HG03558 (cell line): ENCODE measurements around the gene BBS4.
"Not testable (repeated sequence)": the region's sequence is repeated elsewhere in the genome, so short reads cannot be mapped to it uniquely, and the experiment has no call there.

Experiments
- ATAC-seq: cut with Tn5 transposase; IDR thresholded peaks from one replicate; pipeline ENCODE4 v1.9.1; 2021; ENCODE audit warnings: moderate number of reproducible peaks; ENCODE audit not compliant: unreplicated experiment; ENCODE audit errors: extremely low read depth

BBS4 gene

GRCh38 chr15:72685925-72686794 lies at the start of gene BBS4, which contains the start of gene HIGD2B:
Gene BBS4 (plus strand): TSS chr15:72686207. CDS start chr15:72686228, 21 bp downstream.
Gene HIGD2B (minus strand): TSS chr15:72686182. CDS start chr15:72676374, 9,808 bp downstream.
- peak; percentile 77 for ATAC-seq

GRCh38 chr15:72636519-72637282 lies 49.3 kb upstream of the BBS4 start:
- ATAC-seq, result not testable (repeated sequence)

GRCh38 chr15:72639759-72640483 lies 46.1 kb upstream of the BBS4 start:
- not testable (repeated sequence) for ATAC-seq

- ATAC-seq, result not testable (repeated sequence)
Observed at GRCh38 chr15:72642271-72642670, 43.7 kb upstream of the BBS4 start.

- ATAC-seq, result not testable (repeated sequence)
Observed at GRCh38 chr15:72648631-72649253, 37.3 kb upstream of the BBS4 start.

GRCh38 chr15:72654397-72654796 lies 31.6 kb upstream of the BBS4 start, which contains the start of gene GOLGA6B:
Gene GOLGA6B (plus strand): TSS chr15:72654697. CDS start chr15:72654738, 41 bp downstream.
- ATAC-seq, result not testable (repeated sequence)

GRCh38 chr15:72656014-72656413 lies 30.0 kb upstream of the BBS4 start:
- not testable (repeated sequence) for ATAC-seq

GRCh38 chr15:72661081-72661480 lies 24.9 kb upstream of the BBS4 start:
- ATAC-seq, result not testable (repeated sequence)

GRCh38 chr15:72663931-72664330 lies 22.1 kb upstream of the BBS4 start:
- ATAC-seq, result not testable (repeated sequence)

- ATAC-seq, result not testable (repeated sequence)
Observed at GRCh38 chr15:72665706-72666105, 20.3 kb upstream of the BBS4 start.

- ATAC-seq, result not testable (repeated sequence)
Observed at GRCh38 chr15:72669803-72670202, 16.2 kb upstream of the BBS4 start.

- not testable (repeated sequence) for ATAC-seq
Observed at GRCh38 chr15:72670656-72671352, 15.2 kb upstream of the BBS4 start.

- no peak for ATAC-seq
Observed at GRCh38 chr15:72671525-72671924, 14.5 kb upstream of the BBS4 start.

- no peak for ATAC-seq
Observed at GRCh38 chr15:72676838-72677237, 9.2 kb upstream of the BBS4 start.

GRCh38 chr15:72680931-72681330 lies 5.1 kb upstream of the BBS4 start:
- ATAC-seq, result no peak

GRCh38 chr15:72682772-72683171 lies 3.2 kb upstream of the BBS4 start:
- ATAC-seq, result no peak

- ATAC-seq, result peak; percentile 20
Observed at GRCh38 chr15:72685301-72685924, 594 bp upstream of the BBS4 start.

- ATAC-seq, result no peak
Observed at GRCh38 chr15:72688697-72689096, 2.7 kb downstream of the BBS4 start.

GRCh38 chr15:72690938-72691337 lies 4.9 kb downstream of the BBS4 start:
- no peak for ATAC-seq
